Tibial nerve (tissue), 4 donors: ENCODE data around the gene FOLR1. TPM values are rescaled to one million over a fixed set of nuclear protein-coding genes. Genes with fewer than 3 reads are reported as not detected.
"Not testable (repeated sequence)": the region's sequence is repeated elsewhere in the genome, so short reads cannot be mapped to it uniquely, and the experiment has no call there.

Source experiments
- DNase-seq, 2 donors: peaks; one replicate each; pipeline ENCODE4 v3.0.0-alpha.2; 2019; ENCODE audit warnings: low spot score in 2 of 2
- H3K27ac ChIP-seq, 4 donors: fragments of 200-600 bp; sonication (generic) in 3 of 4; one replicate each; pipeline ENCODE4 v1.5.1; 2017 to 2019; ENCODE audit warnings: mild to moderate bottlenecking in 1 of 4
- H3K27me3 ChIP-seq, 2 donors: fragments of 200-600 bp; sonication (generic) in 1 of 2; one replicate each; pipeline versions ENCODE4 v1.5.1 to v1.6.0; 2017 to 2019
- H3K36me3 ChIP-seq, 3 donors: fragments of 200-600 bp; sonication (generic); one replicate each; pipeline ENCODE4 v1.5.1; 2018 to 2019
- H3K4me1 ChIP-seq, 4 donors: fragments of 200-600 bp; sonication (generic) in 3 of 4; one replicate each; pipeline ENCODE4 v1.5.1; 2017 to 2019
- H3K4me3 ChIP-seq, 4 donors: fragments of 200-600 bp; sonication (generic) in 3 of 4; one replicate each; pipeline ENCODE4 v1.5.1; 2017 to 2019; ENCODE audit warnings: mild to moderate bottlenecking in 1 of 4, moderate library complexity in 1 of 4
- H3K9me3 ChIP-seq, 4 donors: fragments of 200-600 bp; sonication (generic) in 3 of 4; one replicate each; pipeline ENCODE4 v1.5.1; 2017 to 2019
- CTCF ChIP-seq, 5 experiments: fragments of 200-600 bp in 3 of 5; fragments of 450-650 bp in 2 of 5; sonication (generic) in 3 of 5; IDR thresholded peaks; one replicate each; pipeline ENCODE4 v1.5.1; 2016 to 2019; ENCODE audit warnings: antibody characterized with exemption in 5 of 5, mild to moderate bottlenecking in 3 of 5, moderate library complexity in 2 of 5
- EP300 ChIP-seq, 2 donors: sonication (generic); formaldehyde crosslinking; IDR thresholded peaks; one replicate each; pipeline ENCODE4 v1.6.1; 2017; ENCODE audit warnings: antibody characterized with exemption in 2 of 2, mild to moderate bottlenecking in 1 of 2
- POLR2A ChIP-seq, 2 donors: fragments of 450-650 bp; IDR thresholded peaks; one replicate each; pipeline ENCODE4 v1.6.1; 2017; ENCODE audit warnings: antibody characterized with exemption in 2 of 2, mild to moderate bottlenecking in 2 of 2, moderate library complexity in 2 of 2
- WGBS, 2 donors: methylation state at CpG; one replicate each; pipeline ENCODE4 v1.1.5; 2018; 5-methylcytosine and 5-hydroxymethylcytosine counted together
- total RNA-seq, 4 donors: library from RNA; depleted of rRNA; stranded (reverse); fragments of >200 nt; gene quantifications; one replicate each; pipeline ENCODE4 v1.1.0, GENCODE V29; 2016

The FOLR1 gene
- total RNA-seq, 4 donors from 2014 or later: 0.39 to 0.66 TPM; not detected in 2

GRCh38 chr11:72195518-72196270, 3.8 kb downstream of the FOLR1 start:
- H3K9me3 ChIP-seq: no peaks in the 10 kb centered on the region
- no peak for DNase-seq

GRCh38 chr11:72201445-72201844, 9.5 kb downstream of the FOLR1 start:
- H3K4me3 ChIP-seq, H3K4me1 ChIP-seq, DNase-seq, H3K27me3 ChIP-seq, H3K9me3 ChIP-seq, H3K27ac ChIP-seq, H3K36me3 ChIP-seq: not testable (repeated sequence)
- WGBS, 2 donors: 90 to 92% methylated on average over 43 of the region's 43 CpGs

More at GRCh38 chr11:72195518-72196270, 3.8 kb downstream of the FOLR1 start:
- whole genome bisulfite sequencing, 2 donors: 74 to 77% methylated on average over 12 of the region's 12 CpGs
- TF ChIP-seq EP300 (IDR thresholded peaks at IDR 0.05): no peak
- TF ChIP-seq POLR2A (IDR thresholded peaks at IDR 0.05): no peak
- TF ChIP-seq CTCF (IDR thresholded peaks at IDR 0.05): no peak
- H3K4me1 ChIP-seq: peaks cover 0 to 7% (median 0%) of the 10 kb centered on the region in 4 donors
- H3K27ac ChIP-seq: no peak overlapping the region
- H3K4me3 ChIP-seq: no peak overlapping the region
- H3K27me3 ChIP-seq: no peaks in the 10 kb centered on the region
- no peaks in the 10 kb centered on the region for H3K36me3 ChIP-seq

- Histone ChIP-seq H3K9me3 (no peaks in the 10 kb centered on the region), H3K4me3 (no peak overlapping the region), H3K4me1 (no peaks in the 10 kb centered on the region), H3K27me3 (no peaks in the 10 kb centered on the region), H3K27ac (no peak overlapping the region), H3K36me3 (no peaks in the 10 kb centered on the region)
- TF ChIP-seq CTCF (IDR thresholded peaks at IDR 0.05) (no peak), POLR2A (IDR thresholded peaks at IDR 0.05) (no peak), EP300 (IDR thresholded peaks at IDR 0.05) (no peak)
- 93 to 97% methylated on average over 6 of the region's 6 CpGs for WGBS, 2 donors
- DNase-seq: no peak
These were observed 10.6 kb downstream of the FOLR1 start for GRCh38 chr11:72202571-72202970.

GRCh38 chr11:72203163-72203562, 11.2 kb downstream of the FOLR1 start:
- no peaks in the 10 kb centered on the region for H3K9me3 ChIP-seq
- TF ChIP-seq CTCF (IDR thresholded peaks at IDR 0.05) (no peak), EP300 (IDR thresholded peaks at IDR 0.05) (no peak), POLR2A (IDR thresholded peaks at IDR 0.05) (no peak)
- DNase-seq: no peak

GRCh38 chr11:72204886-72205285, 12.9 kb downstream of the FOLR1 start:
- Histone ChIP-seq H3K27ac (no peak overlapping the region), H3K4me3 (no peak overlapping the region), H3K4me1 (no peaks in the 10 kb centered on the region), H3K9me3 (peaks cover 0 to 11% (median 3%) of the 10 kb centered on the region in 4 donors), H3K36me3 (no peaks in the 10 kb centered on the region), H3K27me3 (no peaks in the 10 kb centered on the region)
- no peak for TF ChIP-seq CTCF (IDR thresholded peaks at IDR 0.05)
- no peak for DNase-seq

More at GRCh38 chr11:72203163-72203562, 11.2 kb downstream of the FOLR1 start:
- Histone ChIP-seq H3K36me3 (no peaks in the 10 kb centered on the region), H3K4me3 (no peak overlapping the region), H3K27me3 (no peaks in the 10 kb centered on the region), H3K4me1 (no peaks in the 10 kb centered on the region), H3K27ac (no peak overlapping the region)
- WGBS, 2 donors: 72 to 80% methylated on average over 2 of the region's 2 CpGs

- peaks cover 0 to 19% (median 3%) of the 10 kb centered on the region in 4 donors for H3K9me3 ChIP-seq
- not testable (repeated sequence) for H3K36me3 ChIP-seq, H3K27ac ChIP-seq, DNase-seq, H3K27me3 ChIP-seq, H3K4me3 ChIP-seq, H3K4me1 ChIP-seq
- WGBS, 2 donors: 84 to 92% methylated on average over 2 of the region's 2 CpGs
These were observed 14.9 kb downstream of the FOLR1 start for GRCh38 chr11:72206794-72207193.
